Stimulated activated naive CD8-positive, alpha-beta T cell treated with anti-CD3 and anti-CD28 coated beads, Interleukin-15, Interleukin-2, amounts not matched to agents 100 ng/mL and 50 ng/mL, for 24 hours (primary cell): ENCODE data around the gene CXCL9.

Source experiments
- H3K27ac Mint-ChIP-seq: one replicate; pipeline ENCODE4 v1.8.0; 2021; ENCODE audit warnings: mild to moderate bottlenecking, mixed read lengths
- H3K27me3 Mint-ChIP-seq: one replicate; pipeline ENCODE4 v1.8.0; 2021; ENCODE audit warnings: mixed read lengths
- H3K36me3 Mint-ChIP-seq: one replicate; pipeline ENCODE4 v1.8.0; 2021; ENCODE audit warnings: low read depth, mixed read lengths
- H3K4me1 Mint-ChIP-seq: one replicate; pipeline ENCODE4 v1.8.0; 2021; ENCODE audit warnings: low read depth, mixed read lengths
- H3K4me3 Mint-ChIP-seq: one replicate; pipeline ENCODE4 v1.8.0; 2021; ENCODE audit warnings: mild to moderate bottlenecking, mixed read lengths
- H3K9me3 Mint-ChIP-seq: one replicate; pipeline ENCODE4 v1.8.0; 2021; ENCODE audit warnings: mixed read lengths

Gene CXCL9

GRCh38 chr4:75953509-75953908, 53.8 kb downstream of the CXCL9 start:
- H3K4me1 Mint-ChIP-seq = no peaks in the 10 kb centered on the region
- no peak overlapping the region for H3K4me3 Mint-ChIP-seq
- H3K36me3 Mint-ChIP-seq = peaks cover 89% of the 10 kb centered on the region
- no peaks in the 10 kb centered on the region for H3K9me3 Mint-ChIP-seq
- no peak overlapping the region for H3K27ac Mint-ChIP-seq
- no peaks in the 10 kb centered on the region for H3K27me3 Mint-ChIP-seq
